Activated CD4-positive, alpha-beta T cell treated with anti-CD3 and anti-CD28 coated beads, Interleukin-2, amount 50 U/mL, for 48 hours (primary cell): ENCODE results near the gene CDC37L1.

Experiments
- DNase-seq, 2 experiments: peaks; one replicate each; pipeline ENCODE4 v3.0.0-alpha.2; 2020

Gene CDC37L1

GRCh38 chr9:4669890-4670289, 9.5 kb upstream of the CDC37L1 start:
- no peak for DNase-seq

- no peak for DNase-seq
Observed at GRCh38 chr9:4670591-4670990, 8.8 kb upstream of the CDC37L1 start.

- no peak for DNase-seq
Observed at GRCh38 chr9:4671737-4672136, 7.6 kb upstream of the CDC37L1 start.

- DNase-seq = no peak
Observed at GRCh38 chr9:4674783-4675182, 4.6 kb upstream of the CDC37L1 start.

- DNase-seq = no peak
Observed at GRCh38 chr9:4677392-4677791, 2.0 kb upstream of the CDC37L1 start.

- no peak for DNase-seq
Observed at GRCh38 chr9:4678679-4679267, 596 bp upstream of the CDC37L1 start.

- no peak for DNase-seq
Observed at GRCh38 chr9:4680173-4680525, 780 bp downstream of the CDC37L1 start.

GRCh38 chr9:4680750-4681149, 1.4 kb downstream of the CDC37L1 start:
- no peak for DNase-seq

- no peak for DNase-seq
Observed at GRCh38 chr9:4684820-4685219, 5.5 kb downstream of the CDC37L1 start.

- no peak for DNase-seq
Observed at GRCh38 chr9:4686112-4686511, 6.7 kb downstream of the CDC37L1 start.

GRCh38 chr9:4686584-4686983, 7.2 kb downstream of the CDC37L1 start:
- DNase-seq = no peak

GRCh38 chr9:4689021-4689420, 9.7 kb downstream of the CDC37L1 start:
- no peak for DNase-seq

GRCh38 chr9:4689687-4690104, 10.3 kb downstream of the CDC37L1 start:
- DNase-seq = peak; percentile 15 to 33

GRCh38 chr9:4690144-4690543, 10.8 kb downstream of the CDC37L1 start:
- DNase-seq = no peak

- no peak for DNase-seq
Observed at GRCh38 chr9:4691795-4692194, 12.4 kb downstream of the CDC37L1 start.

GRCh38 chr9:4700091-4700490, 20.7 kb downstream of the CDC37L1 start:
- no peak for DNase-seq

GRCh38 chr9:4700932-4701331, 21.6 kb downstream of the CDC37L1 start:
- DNase-seq = no peak

- no peak for DNase-seq
Observed at GRCh38 chr9:4701526-4701925, 22.2 kb downstream of the CDC37L1 start.

GRCh38 chr9:4704129-4704528, 24.8 kb downstream of the CDC37L1 start:
- DNase-seq = no peak

- no peak for DNase-seq
Observed at GRCh38 chr9:4706021-4706420, 26.7 kb downstream of the CDC37L1 start.

- DNase-seq = no peak
Observed at GRCh38 chr9:4706971-4707622, 27.7 kb downstream of the CDC37L1 start.

- DNase-seq = no peak
Observed at GRCh38 chr9:4709380-4709779, 30.0 kb downstream of the CDC37L1 start.

- DNase-seq = no peak
Observed at GRCh38 chr9:4713849-4714248, 34.5 kb downstream of the CDC37L1 start.

GRCh38 chr9:4714266-4715016, 35.1 kb downstream of the CDC37L1 start:
- no peak for DNase-seq
